KG1 (cell line): ENCODE measurements around the gene FXR1.
"Not testable (repeated sequence)": the region's sequence is repeated elsewhere in the genome, so short reads cannot be mapped to it uniquely, and the experiment has no call there.

Experiments used
- DNase-seq: peaks from one replicate; lab custom pipeline; 2025; lab: John Stamatoyannopoulos, UW

The FXR1 gene

DNA sequence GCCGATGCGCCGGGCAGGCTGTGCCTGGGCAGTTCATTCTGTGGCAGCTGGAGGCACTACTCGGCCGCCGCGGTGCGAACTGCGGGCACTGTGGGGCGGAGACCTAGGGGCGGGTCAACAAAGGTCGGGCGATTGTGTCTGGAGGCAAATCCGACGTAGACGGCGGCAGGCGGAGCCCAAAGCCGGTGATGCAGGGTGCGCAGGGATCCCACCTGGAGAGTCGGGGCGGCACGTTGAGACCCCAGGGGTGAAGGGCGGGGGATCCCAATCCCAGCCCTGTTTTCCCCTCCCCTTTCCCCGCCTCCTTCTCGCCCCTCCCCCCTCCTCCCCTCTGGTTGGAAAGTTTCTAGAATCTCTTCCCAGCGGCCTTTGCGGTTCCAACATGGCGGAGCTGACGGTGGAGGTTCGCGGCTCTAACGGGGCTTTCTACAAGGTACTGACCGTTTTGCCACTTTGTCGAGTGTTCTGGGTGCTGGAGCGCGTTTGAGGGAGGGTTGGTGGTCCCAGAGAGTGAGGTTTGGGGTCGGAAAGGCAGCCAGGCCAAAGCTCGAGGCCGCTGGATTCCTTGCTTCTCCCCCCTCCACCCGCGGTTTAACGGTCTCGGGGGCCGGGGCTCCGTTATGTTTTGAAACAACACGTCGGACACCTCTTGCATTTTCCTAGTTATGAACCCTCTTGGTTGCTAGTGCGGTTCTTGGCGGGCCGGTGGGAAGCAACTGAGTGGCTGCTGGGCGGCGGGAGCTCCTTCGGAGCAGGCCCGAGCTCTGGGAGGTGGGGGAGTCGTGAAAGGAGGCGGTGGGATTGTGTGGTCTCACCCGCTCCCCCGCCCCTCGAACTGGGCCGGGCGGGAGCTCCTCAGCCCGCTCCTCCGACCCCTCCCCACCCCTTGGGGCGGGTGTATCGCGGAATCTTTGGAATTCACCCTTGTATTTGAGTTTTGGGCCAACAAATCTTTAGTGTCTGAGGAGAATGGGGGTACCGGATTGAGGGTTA lies at the start of gene FXR1:
TSS of gene FXR1 (plus strand) at position 367 of the 993 bp plus-strand sequence. CDS start at position 383, 16 bp downstream.
- DNase-seq = peak; percentile 93

DNA sequence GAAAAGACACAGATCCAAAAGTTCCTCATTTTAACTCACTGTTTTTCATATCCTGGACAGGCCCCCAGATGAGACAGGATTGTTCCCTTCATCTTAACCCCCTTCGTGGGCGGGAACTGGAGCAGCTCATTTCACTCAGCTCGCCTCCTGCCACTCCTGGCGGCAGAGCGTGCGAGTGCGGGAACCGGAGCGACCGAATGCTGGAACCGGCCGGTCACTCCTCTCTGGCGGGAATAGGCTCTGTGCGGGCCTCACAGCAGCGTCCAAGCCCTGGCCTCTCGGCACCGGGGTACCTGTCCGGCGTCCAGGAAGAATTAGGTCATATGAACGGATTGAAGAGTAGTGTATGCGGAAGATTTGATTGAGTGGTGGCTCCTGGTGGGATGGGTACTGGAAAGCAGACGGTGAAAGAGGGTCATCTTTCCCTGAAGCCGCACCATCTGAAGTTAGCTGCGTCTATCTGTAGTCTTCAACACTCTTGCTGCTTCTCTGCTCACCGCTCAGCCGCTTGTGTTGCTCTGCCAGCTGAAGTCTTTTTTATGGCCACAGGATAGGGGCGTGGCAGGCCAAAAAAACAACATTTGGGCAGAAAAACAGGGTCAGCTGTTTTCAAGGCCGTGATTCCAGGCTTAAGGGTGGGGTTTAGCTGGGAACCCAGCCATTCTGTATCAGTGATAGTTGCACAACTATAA lies 42.3 kb upstream of the FXR1 start:
- no peak for DNase-seq

DNA sequence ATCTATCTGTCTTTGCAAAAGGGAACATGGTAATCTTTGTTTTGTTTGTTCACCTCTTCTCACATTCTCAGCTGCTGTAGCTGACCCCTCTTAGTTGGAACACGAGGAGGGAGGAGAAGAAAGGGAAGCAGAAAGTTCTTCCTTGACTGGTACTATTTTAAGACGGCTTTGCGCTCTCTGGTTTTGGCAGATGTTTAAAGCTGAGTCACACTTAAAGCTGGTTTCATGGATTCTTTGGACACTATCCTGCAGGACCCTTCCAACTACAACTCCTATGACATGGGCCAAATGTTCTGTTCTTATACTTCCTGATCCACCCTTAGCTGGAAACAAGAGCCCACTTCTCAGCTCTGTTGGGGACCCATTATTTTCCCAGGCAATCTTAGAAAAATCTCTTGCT lies 40.6 kb upstream of the FXR1 start:
- no peak for DNase-seq

DNA sequence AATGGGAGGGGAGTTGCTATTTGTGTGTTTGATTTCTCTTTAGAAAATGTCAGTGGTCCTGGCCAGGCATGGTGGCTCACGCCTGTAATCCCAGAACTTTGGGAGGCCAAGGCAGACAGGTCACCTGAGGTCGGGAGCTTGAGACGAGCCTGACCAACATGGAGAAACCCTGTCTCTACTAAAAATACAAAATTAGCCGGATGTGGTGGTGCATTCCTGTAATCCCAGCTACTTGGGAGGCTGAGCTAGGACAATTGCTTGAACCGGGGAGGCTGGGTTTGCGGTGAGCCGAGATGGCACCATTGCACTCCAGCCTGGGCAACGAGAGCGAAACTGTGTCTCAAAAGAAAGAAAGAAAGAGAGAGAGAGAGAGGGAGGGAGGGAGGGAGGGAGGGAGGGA lies 40.0 kb upstream of the FXR1 start:
- not testable (repeated sequence) for DNase-seq

DNA sequence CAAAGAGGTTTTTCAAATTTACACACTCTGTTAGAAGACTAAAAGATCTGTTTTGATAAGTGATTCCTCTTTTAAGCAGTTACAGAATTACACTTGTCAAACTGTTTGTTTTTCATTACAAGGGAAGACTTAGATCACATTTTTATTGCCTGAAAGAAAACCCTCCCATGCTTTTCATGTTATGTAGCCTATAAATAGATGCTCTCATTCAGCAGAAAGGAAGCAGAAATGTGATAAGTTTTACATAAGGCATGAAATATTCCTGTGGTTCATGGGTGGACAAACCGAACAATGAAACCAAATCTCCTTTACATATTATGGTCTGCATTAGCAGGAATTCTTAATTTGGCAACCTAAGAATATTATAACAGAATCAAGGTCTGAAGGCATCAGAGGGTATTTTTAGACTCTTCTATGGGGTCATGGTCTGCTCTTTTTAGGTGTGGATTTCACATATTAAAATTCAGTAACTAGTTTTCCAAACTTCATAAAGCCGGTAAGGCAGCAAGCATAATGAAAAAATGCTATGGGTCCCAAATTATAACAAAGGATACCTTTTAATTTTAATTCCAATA lies 37.3 kb upstream of the FXR1 start:
- DNase-seq = no peak

DNA sequence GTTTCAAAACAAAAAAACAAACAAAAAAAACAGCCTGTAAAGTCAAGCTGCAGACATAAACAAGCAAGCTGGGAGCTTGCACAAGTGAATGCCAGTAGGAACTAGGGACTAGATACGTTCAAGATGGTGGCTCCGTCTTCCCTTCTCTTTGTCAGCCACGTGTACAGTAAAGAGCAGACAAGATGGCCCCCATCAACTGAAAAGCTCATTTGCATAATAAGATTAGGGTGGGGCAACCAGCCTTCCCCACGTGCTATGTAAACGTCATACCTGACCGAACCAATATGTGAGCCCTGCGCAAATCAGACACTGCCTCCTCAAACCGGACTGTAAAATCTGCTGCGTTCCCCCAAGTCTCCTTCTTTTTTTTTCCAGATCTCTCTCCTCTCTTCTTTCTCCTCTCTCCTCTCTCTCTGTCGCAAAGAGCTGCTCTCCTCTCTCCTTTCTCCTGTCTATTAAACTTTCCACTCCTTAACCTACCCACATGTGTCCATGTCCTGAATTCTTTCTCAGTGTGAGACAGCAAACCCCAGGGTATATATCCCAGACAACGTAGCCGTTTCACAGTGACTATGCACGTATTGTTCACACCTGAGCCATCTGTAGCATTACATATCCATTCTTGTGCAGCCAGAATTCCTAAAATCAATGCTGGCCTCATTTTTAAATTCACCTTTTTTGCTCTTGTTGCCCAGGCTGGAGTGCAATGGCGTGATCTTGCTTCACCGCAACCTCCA lies 31.2 kb upstream of the FXR1 start:
- no peak for DNase-seq

DNA sequence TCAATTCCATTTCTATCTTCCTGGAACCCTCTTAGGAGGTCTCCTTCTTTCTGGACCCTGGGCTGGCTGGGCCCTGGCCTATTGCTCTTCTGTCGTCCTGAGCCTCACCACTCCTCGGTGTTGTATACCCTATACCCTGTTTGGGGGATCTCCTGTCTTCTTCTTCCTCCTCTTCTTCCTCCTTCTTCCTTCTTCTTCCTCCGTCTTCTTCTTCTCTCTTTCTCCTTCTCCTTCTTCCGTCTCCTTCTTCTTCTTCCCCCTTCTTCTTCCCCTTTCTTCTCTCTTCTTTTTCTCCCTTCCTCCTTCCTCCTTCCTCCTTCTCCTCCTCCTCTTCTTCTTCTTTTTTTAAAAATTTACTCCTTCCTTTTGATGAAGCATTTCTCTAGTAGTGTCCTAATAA lies 30.4 kb upstream of the FXR1 start:
- no peak for DNase-seq

DNA sequence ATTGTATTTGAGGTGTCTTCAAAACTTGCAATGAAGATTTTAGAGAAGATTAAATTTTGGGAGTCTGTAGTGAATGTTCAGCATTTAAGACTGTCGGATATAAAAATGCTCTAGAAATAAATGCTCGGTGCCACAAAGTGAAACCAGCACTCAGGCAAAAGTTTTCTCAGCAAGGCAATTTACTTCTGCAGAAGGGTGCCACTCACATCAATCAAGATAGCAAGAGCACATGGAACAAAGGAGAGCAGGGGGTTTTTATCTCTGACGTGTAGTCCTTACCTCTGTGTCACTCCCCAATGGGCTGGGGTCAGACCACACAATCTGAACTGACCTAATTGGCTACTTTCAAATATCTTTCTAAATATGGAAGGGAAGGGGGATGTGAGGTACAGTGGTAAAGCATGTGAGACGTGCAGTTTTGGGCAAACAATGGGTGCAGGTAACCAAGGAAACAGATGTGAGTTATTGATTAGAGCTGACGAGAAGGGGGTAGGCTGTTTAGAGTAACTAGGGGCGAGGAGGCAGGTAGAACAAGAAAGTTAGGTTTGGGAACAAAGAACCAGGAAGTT lies 23.4 kb upstream of the FXR1 start:
- DNase-seq = no peak

DNA sequence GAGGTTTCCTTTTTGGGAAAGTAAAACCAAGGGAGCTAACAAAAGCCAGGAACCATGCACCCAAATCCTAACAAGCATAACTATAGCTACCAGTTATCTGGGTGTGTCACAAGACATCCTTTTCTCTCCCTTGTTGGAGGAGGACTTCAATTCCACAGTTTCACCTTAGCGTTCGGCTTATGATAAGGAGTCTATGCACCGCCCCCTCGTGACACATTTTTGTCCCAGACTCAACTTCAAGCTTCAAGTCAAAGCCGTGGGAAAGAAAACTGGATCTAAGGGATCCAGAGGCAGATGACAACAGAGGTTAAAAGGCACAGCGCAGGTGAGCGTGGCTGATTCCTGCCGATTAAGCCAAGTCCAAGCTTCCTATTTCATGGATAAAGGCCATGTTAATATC lies 13.9 kb upstream of the FXR1 start:
- no peak for DNase-seq

DNA sequence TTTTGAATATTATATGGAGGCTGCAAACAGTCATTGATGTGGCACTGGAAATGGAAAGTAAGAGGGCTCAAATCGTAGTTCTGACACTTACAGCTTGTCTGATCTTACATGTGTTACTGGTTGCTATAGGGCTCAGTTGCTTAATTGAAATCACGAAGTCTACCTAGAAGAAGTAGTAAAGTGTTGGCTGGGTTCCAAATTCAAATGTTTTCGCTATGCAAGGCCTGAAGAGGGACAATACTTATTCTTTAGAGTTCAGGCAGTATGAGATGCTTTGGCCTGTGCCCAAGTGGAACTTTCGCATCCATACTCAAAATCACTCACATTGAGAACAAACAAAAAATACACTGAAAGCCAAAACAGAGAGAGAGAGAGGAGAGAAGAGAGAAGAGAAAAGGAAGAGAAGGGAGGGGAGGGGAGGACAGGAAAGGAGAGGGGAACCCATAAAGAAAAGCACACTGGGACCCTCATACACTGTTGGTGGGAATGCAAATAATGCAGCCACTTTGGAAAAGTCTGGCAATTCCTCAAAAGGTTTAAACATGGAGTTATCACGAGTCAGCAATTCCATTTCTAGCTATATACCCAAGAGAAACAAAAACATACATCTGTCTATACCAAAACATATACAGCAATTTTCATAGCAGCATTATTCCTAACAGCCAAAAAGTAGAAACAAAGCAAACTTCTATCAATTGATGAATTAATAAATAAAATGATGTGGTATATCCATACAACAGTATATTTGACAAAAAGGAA lies 2.9 kb upstream of the FXR1 start:
- no peak for DNase-seq

DNA sequence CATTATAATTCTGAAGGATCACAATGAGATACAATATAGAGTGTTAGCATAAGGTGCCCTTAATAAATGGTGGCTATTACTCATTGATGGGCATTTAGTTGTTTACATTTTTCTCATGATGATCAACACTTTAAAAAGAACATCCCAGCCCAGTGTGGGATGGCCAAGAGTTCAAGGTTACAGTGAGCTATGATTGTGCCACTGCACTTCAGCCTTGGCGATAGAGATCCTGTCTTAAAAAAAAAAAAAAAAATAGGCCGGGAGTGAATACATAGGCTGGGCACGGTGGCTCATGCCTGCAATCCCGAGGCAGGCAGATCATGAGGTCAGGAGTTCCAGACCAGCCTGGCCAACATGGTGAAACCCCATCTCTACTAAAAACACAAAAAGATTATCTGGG lies 1.6 kb upstream of the FXR1 start:
- no peak for DNase-seq

DNA sequence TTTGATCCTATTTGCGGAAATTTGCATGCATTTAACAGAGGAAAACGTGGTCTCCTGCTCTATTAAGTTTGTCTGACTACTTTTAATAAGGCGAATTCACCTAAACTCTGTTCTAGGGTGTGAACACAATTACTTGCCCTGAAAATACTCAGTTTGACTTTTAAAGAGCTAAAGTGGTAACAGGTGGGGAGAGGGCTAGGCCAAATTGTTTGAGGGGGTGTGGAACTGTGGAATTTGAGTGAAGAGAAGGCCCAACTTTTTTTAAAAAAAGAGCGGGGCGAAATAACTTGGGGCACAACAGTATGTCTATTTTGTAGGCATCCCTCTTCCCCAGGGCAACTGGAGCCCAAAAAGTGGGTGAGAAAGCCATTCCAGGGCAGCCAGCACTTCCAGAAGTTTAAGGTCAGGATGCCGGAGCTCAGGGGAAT lies 580 bp upstream of the FXR1 start:
- DNase-seq = no peak

DNA sequence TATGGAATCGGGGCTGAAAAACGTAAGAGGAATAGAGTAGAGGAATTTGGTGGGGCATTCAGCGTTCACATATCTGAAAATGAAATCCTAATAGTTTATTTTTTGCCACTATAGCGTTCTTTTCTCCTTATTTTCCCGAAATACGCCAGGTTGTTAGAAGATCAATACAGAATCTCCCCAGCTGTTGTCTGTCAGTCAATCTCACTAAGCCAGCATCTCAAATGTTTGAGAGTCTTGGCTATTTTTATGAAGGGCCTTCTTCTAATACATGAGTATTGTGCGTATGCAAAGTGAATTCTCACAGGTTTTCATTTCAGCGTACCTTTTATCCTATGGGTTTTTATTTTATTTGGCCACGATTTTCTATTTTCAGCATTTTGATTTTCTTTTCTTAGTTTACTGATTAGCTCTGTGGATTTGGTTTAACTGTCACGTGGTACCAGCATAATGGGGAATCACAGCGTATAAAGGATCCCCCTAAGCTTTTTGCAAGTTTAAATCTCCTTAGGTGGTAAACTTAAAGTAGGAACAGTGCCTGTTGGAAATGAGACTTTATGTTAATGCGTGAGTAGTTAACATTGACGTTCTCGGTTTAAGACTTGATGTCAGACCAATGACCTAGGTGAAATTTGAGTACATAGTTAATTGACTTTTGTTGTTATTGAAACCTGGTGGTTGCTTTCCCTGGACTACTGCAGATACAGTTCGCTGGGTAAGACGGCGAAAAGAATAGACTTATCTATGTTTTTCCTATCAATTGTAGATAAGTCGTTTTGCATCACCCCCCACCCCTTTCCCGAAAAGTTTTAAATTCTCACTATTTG lies 1.3 kb downstream of the FXR1 start:
- DNase-seq = no peak

DNA sequence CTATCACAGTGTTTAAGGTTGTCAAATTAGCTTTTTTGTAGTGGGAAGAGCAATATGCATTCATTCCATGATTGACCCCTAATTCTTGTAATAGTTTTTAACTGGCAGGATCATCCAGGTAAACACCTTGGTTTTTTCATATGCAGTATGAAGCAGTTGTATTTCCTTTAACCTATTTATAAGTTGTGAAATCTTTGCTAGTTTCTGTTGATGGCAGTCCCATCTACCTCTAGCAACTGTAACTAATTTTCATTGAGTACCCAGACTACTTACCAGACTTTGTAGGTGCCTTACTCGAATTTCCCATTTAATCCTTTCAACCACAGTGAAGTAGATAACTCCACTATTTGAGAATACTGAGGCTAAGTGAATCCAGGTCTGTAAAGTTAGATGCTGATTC lies 6.1 kb downstream of the FXR1 start:
- DNase-seq = no peak

DNA sequence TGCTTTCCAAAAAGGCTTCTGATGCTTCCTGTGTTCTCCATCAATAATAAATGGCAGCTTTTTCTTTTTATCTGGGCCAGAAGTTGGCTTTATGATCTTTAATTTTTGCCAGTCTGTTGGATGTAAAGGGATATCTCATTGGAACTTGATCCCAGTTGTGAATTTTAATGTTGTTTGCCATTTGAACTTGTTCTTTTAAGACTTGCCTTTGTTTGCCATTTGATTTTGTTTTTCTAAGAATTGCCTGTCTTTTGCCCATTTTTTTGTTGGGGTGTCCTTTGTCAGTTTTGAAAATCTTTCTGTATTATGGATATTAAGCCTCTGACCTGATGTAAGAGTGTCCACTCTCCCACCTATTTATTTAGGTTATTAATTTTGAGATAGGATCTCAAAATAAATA lies 9.8 kb downstream of the FXR1 start:
- DNase-seq = no peak

DNA sequence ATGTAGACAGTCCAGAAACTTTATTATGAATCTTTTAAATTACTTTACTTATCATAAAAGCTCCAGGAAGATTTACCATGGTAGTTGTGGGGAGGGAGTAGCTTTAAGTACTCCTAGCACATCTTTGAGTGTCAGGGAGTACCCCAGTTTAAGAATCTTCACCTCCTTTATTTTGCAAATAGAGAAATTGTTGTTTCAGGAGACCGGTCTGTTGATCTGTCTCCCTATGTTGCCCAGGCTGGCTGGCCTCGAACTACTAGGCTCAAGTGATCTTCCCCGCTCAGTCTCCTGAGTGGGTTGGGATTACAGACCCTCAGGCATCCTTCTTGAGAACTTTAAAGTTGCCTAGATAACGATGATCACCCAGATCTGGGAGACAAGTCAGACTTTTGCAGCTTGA lies 11.1 kb downstream of the FXR1 start:
- no peak for DNase-seq

DNA sequence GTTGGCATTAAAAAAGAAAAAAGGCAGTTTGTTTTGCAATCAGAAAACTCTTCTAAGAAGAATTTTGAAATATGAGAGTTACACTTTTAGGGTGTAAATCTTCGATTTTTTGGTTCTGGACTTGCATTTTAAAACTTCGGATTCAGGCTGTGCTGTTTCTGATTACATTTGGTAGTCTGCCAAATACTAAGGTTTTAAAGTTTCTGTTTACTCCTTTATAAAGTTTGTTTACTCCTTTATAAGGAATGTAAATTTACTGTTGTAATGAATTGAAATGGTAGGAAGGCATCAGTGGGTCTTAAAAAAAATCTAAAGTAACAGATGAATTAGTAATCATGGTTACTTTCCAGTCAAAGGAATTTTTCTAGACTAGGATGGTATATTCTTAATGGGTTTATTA lies 14.1 kb downstream of the FXR1 start:
- DNase-seq = no peak

DNA sequence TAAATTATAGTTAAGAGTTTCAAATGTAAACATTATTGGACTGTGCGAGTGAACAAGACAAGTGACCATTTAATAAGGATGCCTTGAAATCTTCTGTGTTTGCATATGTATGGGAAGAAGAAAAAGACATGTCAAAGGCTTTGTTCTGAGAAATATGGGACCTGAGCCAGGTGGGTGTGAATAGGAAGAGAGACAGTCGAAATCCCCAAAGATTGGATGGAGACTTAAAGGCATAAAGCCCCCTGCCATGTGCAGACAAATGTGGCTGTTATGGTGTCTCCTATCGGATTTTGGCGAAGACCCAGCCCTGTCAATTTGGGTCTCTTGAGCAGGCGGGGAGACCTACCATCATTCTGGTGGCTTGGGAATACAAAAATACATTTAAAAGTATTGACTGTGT lies 16.9 kb downstream of the FXR1 start:
- DNase-seq = no peak

DNA sequence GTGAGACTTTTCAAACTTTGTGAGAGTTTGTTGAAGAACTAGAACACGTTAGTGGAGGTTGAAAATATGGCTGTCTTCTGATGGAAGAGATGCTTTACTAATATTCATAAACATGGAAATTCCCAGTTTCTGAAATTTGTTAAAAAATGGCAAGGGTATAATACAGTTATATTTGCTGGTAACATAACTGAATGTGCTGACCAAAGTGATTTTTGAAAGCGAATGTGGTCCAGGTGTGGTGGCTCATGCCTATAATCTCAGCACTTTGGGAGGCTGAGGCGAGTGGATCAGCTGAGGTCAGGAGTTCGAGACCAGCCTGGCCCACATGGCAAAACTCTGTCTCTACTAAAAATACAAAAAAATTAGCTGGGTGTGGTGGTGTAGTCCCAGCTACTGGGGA lies 18.1 kb downstream of the FXR1 start:
- no peak for DNase-seq

DNA sequence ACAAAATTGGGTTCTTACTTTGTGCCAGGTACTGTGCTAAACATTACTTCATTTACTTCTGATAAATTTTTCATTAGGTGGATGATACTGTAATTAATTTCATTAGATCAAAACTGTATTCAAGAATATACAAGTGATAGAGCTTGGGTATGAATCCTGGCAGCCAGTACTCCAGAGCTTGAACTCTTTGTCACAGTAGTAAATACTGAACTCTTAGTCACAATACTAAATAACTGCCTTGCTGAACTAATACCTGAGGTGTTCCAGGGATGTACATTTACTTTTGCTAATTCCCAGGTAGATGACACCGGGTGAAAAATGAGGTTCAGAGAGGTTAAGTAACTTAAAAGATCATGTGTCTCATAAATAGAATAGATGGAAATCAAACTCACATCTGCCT lies 20.3 kb downstream of the FXR1 start:
- no peak for DNase-seq
